ENCODE data around the gene FNBP1.

The FNBP1 gene

GRCh38 chr9:129908906-129909305 is 134.1 kb downstream of the FNBP1 start:
- no peak overlapping the region for H3K4me3 ChIP-seq (ENCODE audit: low read length)
- no peak for DNase-seq (ENCODE audit: low read depth)
- TF ChIP-seq, protein P1, sequence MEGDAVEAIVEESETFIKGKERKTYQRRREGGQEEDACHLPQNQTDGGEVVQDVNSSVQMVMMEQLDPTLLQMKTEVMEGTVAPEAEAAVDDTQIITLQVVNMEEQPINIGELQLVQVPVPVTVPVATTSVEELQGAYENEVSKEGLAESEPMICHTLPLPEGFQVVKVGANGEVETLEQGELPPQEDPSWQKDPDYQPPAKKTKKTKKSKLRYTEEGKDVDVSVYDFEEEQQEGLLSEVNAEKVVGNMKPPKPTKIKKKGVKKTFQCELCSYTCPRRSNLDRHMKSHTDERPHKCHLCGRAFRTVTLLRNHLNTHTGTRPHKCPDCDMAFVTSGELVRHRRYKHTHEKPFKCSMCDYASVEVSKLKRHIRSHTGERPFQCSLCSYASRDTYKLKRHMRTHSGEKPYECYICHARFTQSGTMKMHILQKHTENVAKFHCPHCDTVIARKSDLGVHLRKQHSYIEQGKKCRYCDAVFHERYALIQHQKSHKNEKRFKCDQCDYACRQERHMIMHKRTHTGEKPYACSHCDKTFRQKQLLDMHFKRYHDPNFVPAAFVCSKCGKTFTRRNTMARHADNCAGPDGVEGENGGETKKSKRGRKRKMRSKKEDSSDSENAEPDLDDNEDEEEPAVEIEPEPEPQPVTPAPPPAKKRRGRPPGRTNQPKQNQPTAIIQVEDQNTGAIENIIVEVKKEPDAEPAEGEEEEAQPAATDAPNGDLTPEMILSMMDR (IDR thresholded peaks at IDR 0.05; ENCODE audit: insufficient read depth, low read depth, low read length, missing control alignments): no peak

GRCh38 chr9:129907201-129907600 is 135.8 kb downstream of the FNBP1 start:
- DNase-seq (ENCODE audit: low read depth): peak; percentile 65
- H3K4me3 ChIP-seq (ENCODE audit: low read length): no peak overlapping the region
- TF ChIP-seq, protein P1 (IDR thresholded peaks at IDR 0.05; ENCODE audit: insufficient read depth, low read depth, low read length, missing control alignments): no peak

GRCh38 chr9:129906298-129906697 is 136.7 kb downstream of the FNBP1 start:
- no peak overlapping the region for H3K4me3 ChIP-seq (ENCODE audit: low read length)
- TF ChIP-seq, protein P1 (IDR thresholded peaks at IDR 0.05; ENCODE audit: insufficient read depth, low read depth, low read length, missing control alignments): no peak
- no peak for DNase-seq (ENCODE audit: low read depth)

- no peak for DNase-seq (ENCODE audit: low read depth)
- H3K4me3 ChIP-seq (ENCODE audit: low read length): no peak overlapping the region
- TF ChIP-seq, protein P1 (IDR thresholded peaks at IDR 0.05; ENCODE audit: insufficient read depth, low read depth, low read length, missing control alignments): no peak
These were observed 138.3 kb downstream of the FNBP1 start for GRCh38 chr9:129904734-129905133.

- TF ChIP-seq, protein P1 (IDR thresholded peaks at IDR 0.05; ENCODE audit: insufficient read depth, low read depth, low read length, missing control alignments): no peak
- no peak overlapping the region for H3K4me3 ChIP-seq (ENCODE audit: low read length)
- no peak for DNase-seq (ENCODE audit: low read depth)
These were observed 140.3 kb downstream of the FNBP1 start for GRCh38 chr9:129902740-129903134.

GRCh38 chr9:129901993-129902739 is 140.8 kb downstream of the FNBP1 start:
- H3K4me3 ChIP-seq (ENCODE audit: low read length): no peak overlapping the region
- TF ChIP-seq, protein P1 (IDR thresholded peaks at IDR 0.05; ENCODE audit: insufficient read depth, low read depth, low read length, missing control alignments): no peak
- no peak for DNase-seq (ENCODE audit: low read depth)

Measured in epithelial cell of esophagus (primary cell).